Jurkat, Clone E6-1 (cell line): ENCODE results near the gene NAV2.
A peak's percentile ranks its signal among the peaks of the same experiment; 100 is the strongest.

ENCODE experiments used
- DNase-seq: peaks from one replicate; pipeline ENCODE4 v3.0.0-alpha.2; 2011; ENCODE audit warnings: low read depth, low spot score
- H3K4me3 ChIP-seq: 2 replicates; pipeline ENCODE4 v1.5.1; 2011; ENCODE audit warnings: mild to moderate bottlenecking, low read length, control low read depth, moderate library complexity

The NAV2 gene

DNA sequence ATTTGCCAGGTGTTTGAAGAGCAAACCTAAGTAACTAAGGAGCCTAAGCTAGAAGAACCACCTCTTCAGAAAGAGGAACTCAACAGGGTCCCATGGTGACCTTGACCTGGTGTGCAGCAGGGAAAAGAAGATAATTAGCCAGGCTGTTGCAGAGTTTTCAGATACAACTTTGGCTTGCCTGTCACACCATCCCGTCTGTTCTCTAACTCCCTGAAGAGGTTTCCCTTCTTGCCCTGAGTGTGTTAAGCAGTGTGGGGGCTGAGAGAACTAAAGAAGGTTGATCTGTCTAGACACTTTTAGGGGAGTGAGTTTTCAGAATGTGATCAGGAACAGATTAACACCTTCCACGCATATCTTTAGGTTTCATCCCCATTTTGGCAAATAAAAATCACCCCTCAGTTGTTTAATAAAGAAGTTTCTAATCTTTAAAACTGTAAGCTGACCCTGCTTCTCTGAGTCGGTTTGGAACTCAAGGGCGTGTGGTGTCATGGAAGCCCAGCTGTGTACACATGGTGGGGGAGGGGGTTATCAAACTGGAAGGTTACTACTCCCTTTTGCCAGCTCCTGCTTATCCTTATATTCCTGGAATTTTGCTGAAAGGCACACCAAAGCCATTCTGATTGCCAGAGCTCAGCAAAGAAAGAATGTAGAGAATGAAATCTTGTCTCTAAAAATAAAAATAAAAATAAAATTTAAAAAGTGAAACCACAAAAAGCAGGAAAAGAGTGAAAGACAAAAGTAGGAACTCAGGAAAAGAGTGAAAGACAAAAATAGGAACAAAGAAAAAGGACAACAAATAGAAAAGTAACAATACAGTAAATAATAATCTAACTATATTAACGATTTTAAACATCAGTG, 377.4 kb downstream of the NAV2 start:
- H3K4me3 ChIP-seq: no peak overlapping the region
- no peak for DNase-seq

DNA sequence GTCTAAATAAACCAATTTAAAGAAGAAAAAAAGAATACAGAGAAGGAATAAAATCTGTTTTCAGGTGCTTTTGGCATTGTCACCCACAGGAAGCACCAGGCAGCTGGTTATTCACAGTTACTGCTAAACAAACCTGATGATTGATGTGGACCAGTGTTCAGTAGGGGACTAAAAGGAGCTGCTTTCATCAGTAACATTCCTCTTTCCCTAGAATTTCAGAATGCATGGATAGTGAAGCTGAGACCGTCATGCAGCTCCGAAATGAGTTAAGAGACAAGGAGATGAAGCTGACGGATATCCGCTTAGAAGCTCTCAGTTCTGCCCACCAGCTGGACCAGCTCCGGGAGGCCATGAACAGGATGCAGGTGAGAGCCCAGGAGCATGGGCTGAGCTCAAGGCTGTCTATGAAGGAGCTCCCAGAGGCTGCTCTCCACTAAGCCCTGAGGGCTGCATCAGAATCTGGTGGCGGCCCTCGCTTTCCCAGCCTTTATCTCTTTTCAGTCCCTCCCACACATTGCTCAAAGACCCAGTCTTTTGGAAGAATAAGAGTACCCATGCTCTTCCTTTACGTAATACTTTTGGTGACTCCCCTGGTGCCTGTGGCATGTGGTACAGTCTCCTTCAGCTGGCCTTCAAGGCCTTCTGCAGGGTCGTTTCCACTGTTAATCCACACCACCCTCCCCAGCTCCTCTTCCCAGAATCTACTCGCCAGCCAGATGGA, 378.2 kb downstream of the NAV2 start:
- no peak for DNase-seq

DNA sequence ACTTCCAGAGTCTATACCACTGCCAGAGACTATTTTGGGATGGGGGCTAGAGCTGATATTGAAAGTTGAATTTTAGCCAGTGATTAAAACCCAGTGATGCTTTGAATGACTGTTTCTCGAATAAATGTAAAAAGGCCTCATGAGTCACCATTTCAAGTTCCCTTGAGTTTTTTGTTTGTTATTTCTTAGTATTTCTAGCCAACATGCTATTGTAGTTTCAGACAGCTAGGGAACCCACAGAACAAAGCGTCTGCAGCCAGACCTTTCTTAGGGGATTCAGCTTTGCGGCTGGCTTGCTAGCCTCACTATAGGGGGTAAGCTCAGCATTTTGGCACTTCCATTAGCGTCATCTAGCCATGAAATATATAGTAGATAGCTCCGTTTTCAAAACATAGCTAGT, 381.1 kb downstream of the NAV2 start:
- DNase-seq: no peak
- no peak overlapping the region for H3K4me3 ChIP-seq

More for the DNA sequence above, 378.2 kb downstream of the NAV2 start:
- H3K4me3 ChIP-seq: no peak overlapping the region

DNA sequence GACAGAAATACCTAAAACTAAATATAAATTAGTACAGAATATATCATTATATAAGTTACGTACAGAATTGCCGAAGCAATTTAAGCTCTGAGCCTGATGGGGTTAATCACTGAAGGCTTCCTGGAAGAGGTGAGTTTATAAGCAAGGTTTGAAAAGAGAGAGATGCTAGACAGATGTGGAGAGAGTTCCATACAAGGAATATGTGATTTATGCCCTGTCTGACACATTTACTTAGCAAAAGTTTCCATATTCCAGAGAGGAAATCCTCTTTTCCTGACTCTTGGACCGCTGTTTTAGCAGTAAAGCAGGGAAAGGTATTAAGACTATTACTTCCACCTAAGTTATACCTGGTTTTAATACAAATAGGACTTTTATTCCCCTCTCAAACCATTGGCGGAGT, 382.6 kb downstream of the NAV2 start:
- H3K4me3 ChIP-seq: no peak overlapping the region
- no peak for DNase-seq

DNA sequence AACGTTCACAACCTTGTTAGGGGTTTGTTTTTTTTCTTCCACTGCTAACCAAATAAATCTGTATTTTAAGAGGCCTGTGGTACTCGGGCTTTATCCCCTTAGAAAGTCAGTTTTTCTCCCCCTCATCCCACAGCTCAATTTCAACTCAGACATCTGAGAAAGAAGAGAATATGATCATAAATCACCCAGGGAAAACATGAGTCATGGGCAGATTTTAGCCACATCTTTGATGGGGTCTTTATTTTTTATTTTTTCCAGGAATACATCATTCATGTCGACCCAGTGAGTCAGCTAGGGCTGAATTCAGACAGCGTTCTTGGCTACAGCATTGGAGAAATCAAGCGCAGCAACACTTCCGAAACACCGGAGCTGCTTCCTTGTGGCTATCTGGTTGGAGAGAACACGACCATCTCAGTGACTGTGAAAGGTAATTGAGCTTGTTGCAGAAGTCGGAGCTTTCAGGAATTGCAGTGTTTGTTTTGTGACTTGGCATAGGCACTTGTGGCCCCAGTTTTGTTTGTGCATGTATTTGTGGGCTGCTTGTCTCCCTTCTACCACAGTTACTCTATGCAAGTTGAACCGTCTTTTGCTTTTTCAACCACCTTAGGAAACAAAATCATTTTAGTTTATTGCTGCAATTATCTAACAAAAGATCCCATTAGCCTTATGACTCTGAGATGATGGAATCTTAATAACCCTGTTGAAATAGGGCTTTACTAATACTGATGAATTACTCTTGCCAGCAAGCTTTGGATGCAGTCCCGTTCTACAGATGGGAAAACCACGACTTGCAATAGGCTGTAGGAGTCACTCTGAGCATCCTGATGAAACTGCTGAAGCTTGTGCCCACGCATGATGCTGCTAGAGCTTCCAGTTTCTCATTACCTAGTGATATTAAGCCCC, 384.9 kb downstream of the NAV2 start:
- DNase-seq: no peak
- H3K4me3 ChIP-seq: no peak overlapping the region

DNA sequence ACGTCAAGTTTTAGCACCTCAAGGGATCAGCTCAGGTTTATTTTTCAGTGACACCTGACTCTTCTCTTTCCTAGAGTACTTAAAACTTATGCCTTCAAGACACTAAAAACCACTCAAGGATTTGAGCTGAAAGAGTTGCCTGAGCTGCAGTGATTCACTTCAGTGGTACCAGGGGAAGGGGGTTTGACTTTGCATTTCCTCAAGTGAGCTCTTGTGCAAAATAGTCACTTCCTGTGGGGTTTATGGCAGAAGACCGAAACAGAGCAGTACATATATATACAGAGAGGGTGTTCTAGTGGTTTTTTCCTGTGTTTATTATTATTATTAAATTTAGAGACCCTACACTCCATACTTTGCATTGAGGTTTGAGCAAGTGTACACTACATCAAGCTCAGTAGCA, 386.9 kb downstream of the NAV2 start:
- DNase-seq: no peak

DNA sequence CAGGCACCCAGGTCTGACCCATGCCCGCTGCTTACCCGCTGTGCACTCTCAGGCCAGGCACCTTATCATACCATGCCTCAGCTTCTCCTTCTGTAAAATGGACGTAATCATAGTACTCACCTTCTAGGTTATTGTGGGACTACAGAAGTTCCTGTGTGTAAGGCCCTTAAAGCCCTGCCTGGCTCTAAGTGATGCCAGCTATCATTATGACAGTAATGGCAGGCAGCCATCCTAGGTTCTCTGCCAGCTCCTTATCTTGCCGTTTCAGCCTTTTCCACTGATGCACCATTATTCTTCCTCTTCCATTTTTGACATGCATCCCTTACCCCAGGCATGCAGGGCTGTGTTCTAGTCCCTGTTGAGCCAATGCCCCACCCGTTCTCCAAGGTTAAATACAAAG, 389.8 kb downstream of the NAV2 start:
- H3K4me3 ChIP-seq: no peak overlapping the region
- DNase-seq: no peak

More for the DNA sequence above, 386.9 kb downstream of the NAV2 start:
- no peak overlapping the region for H3K4me3 ChIP-seq

DNA sequence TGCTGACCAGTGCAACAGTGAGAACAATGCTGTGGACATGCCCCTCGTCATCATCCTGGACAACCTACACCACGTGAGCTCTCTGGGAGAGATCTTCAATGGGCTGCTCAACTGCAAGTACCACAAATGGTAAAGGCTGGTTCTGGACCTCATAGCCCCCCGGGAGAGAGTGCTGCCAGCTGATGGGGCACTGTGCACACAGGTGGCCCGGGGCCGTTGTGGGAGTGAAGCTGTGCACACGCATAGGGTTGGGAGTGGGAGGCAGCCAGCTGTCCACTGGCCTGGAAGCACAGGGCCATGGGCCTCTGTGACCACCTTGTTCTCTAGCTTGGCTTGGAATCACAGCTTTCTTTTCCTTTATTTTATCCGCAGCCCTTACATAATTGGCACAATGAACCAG, 390.6 kb downstream of the NAV2 start:
- DNase-seq: no peak
- no peak overlapping the region for H3K4me3 ChIP-seq

DNA sequence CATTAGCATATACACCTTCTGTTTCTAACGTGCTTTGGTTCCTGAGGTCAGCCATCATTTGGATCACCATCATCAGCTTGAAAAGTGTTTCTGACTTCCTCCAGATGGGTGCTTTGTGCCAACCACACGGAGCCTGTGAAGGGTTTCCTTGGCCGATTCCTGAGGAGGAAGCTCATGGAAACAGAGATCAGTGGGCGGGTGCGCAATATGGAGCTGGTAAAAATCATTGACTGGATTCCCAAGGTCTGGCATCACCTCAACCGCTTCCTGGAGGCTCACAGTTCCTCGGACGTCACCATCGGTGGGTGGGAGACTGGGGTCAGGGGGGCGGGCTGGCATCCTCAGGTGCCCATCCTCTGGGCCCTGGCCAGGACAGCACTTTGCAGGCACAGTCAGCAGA, 392.8 kb downstream of the NAV2 start:
- no peak overlapping the region for H3K4me3 ChIP-seq
- DNase-seq: no peak

DNA sequence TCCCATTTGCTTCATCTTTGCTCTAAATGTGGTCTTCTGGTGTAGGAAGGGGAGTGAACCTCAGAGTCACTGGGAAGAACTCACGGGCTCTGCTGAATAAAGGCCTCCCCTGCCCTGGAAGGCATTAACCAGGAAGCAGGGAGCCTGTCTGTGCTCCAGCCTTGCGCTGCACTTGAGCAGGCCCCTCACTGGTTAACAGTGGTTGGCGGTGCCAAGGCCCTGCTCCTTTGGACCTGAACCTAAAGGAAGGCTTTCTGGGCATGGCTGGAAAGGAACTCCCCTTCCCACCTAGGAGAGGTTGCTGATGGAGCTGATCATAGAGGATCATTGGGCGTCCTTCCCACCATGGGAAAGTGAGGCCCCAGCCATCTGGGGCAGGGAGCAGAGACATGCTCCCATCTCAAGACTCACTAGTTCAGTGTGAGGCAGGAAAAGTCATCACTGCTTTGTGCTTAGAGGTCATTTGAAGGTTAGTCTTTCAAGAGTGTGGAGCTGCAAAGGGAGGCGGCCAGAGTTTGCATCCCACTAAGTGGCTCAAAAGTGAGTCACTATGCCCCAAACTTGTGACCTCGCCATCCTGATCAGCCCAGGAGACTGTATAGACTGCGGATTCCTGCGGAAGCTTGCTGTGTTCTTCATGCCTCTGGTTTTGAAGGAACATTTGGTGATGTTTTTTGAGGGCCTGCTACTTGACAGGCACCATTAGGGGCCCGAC, 397.3 kb downstream of the NAV2 start:
- H3K4me3 ChIP-seq: no peak overlapping the region
- DNase-seq: no peak

DNA sequence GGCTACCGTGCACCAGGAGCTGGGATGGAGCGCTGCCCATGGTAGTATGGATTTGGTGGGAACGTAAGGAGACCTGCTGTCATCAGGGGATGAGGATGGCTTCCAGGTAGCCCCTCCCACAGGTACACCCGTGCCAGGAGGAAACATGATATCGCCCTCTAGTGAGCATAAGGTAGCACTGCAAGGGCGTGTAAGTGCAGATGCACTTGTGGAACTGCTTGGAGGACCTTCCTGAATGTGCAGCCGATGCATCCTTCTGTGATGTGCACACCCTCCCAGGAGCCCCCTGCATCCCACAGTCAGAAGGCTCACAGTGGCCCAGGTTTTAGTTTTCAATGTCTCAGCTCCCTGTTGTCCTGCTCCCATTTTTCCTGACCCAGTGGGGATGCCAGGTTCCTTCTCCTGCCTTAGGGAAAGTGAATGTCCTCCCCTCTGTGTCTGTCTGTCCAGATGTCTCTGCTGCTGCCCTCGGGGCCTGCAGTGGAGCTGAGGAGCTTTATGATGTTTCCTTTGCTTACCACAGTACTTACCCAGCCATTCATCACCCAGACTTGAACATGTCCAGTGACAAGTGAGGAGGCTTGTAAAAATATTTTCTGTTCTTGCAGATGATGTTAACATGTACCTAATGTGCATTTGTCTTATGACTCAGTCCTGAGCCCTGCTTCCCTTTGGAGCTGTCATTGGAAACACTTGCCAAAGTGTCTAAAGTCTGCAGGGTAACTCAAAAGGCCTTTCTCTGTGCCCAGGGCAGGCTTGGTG, 398.5 kb downstream of the NAV2 start:
- peak; percentile 52 for DNase-seq
- no peak overlapping the region for H3K4me3 ChIP-seq

DNA sequence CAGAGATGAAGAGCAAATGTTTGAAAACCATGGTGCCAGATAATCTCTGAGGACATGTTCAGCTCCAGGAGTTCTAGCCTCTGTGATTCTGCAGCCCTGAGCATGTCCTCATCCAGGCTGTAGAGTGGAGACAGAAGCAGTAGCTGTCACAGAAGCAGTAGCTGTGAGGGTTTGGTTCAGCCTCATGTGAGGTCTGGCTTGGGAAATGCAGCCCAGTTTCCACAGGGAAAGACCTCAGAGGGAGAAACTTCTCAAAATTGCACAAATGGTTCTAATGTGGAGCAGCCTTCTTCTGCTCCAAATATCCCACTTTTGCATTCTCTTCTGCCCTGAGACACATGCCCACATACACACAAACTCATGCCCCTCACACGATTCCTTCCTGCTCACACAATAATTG, 399.2 kb downstream of the NAV2 start:
- no peak for DNase-seq
- no peak overlapping the region for H3K4me3 ChIP-seq

DNA sequence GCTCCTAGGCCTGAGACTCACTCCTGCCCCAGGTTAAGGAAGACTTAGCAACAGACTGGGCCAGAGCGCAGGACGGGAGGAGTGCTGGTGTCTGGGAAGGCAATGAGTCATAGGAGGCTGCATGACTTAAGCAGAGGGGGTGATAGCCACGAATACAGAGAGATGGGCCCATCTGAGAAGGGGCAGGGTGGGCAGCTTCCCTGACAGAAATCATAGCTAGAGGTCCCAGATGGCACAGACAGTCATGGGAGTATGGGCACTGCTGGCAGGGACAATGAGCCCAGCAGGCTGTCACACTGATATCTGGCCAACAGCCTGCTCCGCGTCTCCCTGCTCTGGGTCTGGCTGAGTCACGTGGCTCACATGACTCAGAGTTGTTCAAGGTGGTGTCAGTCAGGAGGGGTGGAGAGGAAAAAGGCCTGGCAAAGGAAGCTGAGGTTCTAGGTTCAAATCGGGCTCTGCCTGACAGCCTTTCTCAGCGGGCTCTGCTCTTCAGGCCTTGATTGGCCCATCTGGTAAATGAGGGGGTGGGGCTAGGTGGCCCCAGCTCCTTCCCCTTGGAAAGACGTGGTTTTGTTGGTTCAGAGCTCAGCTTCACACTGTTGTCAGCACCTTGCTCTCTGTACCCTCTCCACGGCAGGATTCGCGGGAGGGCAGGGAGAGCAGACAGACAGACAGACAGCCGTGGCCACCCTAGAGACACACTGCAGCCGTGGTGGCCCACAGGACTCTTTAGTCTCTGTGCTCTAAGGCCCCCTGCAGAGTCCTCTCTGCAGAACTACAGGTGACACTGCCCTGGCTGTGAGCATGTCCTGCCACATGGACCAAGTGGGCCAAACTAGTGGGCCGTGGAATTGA, 399.9 kb downstream of the NAV2 start:
- DNase-seq: no peak
- no peak overlapping the region for H3K4me3 ChIP-seq

DNA sequence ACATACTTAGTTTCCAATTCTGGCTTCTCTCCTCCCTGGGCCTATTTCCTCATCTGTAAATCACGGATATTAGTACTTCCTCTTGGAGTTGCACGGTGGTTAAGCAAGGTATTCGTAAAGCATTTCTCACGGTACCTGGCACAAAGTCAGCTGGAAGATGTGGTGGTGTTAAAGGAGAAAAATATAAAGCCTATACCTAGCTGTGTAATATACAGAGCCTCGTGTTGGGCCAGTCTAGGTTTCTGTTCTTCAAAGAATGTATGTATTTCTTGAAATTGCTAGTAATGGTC, 400.5 kb downstream of the NAV2 start:
- H3K4me3 ChIP-seq: no peak overlapping the region
- DNase-seq: no peak

DNA sequence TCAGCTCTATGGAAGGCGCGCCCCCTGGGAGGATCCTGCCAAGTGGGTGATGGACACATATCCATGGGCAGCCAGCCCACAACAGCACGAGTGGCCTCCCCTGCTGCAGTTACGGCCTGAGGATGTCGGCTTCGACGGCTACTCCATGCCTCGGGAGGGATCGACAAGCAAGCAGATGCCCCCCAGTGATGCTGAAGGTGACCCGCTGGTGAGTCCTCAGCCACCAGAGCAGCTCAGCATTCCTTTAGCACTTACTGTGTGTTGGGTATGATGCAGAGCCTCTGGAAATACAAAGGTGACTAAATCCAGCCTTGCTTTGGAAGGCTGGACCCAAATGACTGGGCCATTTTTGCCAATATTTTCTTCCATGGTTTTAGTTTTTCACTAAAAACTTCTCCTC, 402.0 kb downstream of the NAV2 start:
- H3K4me3 ChIP-seq: no peak overlapping the region
- DNase-seq: no peak

DNA sequence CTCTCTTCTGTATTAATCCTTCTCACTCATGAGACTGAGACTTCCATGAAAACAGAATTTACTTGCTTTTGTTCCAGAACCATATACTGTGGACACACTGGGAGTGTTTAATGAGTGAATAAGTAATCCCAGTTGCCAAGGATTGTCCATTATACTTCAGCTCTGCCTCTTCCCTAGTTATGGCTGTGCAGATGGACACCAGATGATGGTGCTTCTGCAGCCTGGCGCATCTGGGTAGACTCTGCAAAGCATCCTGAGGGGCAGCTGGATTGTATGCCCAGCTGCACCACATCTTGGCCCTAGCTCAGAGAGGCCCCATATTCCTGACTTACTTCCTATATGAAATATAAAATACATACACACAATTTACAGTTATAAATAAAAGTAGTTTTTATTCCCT, 404.2 kb downstream of the NAV2 start:
- H3K4me3 ChIP-seq: no peak overlapping the region
- DNase-seq: no peak

DNA sequence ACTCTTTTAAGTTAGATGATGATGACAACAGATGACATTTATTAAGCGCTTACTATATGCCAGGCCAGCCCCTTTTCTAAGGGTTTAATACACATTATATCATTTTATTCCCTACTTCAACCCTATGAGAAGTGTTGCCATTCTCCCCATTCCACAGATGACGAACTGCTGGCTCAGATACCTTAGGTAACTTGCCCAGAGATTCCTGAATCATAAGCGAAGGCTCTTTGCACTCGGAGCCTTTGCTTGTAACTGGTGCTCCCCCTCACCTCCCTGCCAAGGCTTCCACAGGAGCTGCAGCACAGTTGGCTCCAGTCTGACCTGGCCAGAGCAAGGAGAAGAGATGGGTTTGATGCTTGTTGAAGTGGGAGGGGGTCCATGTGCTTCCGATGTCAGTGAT, 404.7 kb downstream of the NAV2 start:
- no peak overlapping the region for H3K4me3 ChIP-seq
- no peak for DNase-seq

DNA sequence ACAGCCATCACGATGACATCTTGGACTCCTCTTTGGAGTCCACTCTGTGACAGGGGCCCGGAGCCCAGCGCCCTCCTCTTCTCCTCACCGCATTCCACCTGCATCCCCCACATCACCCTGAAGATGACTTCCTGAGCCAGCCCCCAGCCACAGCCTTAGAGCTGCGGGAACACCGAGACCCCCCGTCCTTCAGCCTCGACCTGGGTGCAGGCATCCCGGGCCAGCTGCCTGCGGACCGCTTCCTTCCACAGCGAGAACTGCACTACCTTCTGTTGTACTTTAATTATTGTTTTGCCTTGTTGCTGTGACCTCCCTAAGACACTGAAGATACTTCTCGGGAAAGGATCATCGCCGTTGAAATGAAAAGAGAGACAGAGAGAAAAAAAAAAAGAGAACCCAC, 405.6 kb downstream of the NAV2 start:
- H3K4me3 ChIP-seq: no peak overlapping the region
- DNase-seq: no peak
